ENCODE data around the gene MAP2K5. TPM values are rescaled to one million over a fixed set of nuclear protein-coding genes. Genes with fewer than 3 reads are reported as not detected.

MAP2K5 gene
- total RNA-seq, 4 donors from 2014 or later = 3.6 to 27.1 (median 18.6) TPM

GRCh38 chr15:67639591-67639990 is 97.1 kb downstream of the MAP2K5 start:
- H3K4me3 ChIP-seq = no peak overlapping the region
- H3K4me1 ChIP-seq = no peaks in the 10 kb centered on the region
- no peak for DNase-seq
- H3K9me3 ChIP-seq = no peaks in the 10 kb centered on the region
- peaks cover 0 to 2% of the 10 kb centered on the region in 2 donors for H3K36me3 ChIP-seq
- H3K27ac ChIP-seq = no peak overlapping the region
- H3K27me3 ChIP-seq = no peaks in the 10 kb centered on the region
- intact Hi-C loops (cut with DNase I; ENCODE audit: low total_unique reads) = no loop called here
- no peak for TF ChIP-seq POLR2A (IDR thresholded peaks at IDR 0.05)
- TF ChIP-seq CTCF (IDR thresholded peaks at IDR 0.05) = no peak

GRCh38 chr15:67641453-67641852 is 99.0 kb downstream of the MAP2K5 start:
- no peaks in the 10 kb centered on the region for H3K4me1 ChIP-seq
- no peak overlapping the region for H3K27ac ChIP-seq
- H3K9me3 ChIP-seq = no peaks in the 10 kb centered on the region
- peaks cover 0 to 2% of the 10 kb centered on the region in 2 donors for H3K36me3 ChIP-seq
- H3K4me3 ChIP-seq = no peak overlapping the region
- no peak for DNase-seq
- H3K27me3 ChIP-seq = no peaks in the 10 kb centered on the region
- TF ChIP-seq CTCF (IDR thresholded peaks at IDR 0.05) (no peak), POLR2A (IDR thresholded peaks at IDR 0.05) (no peak)
- intact Hi-C loops (cut with DNase I; ENCODE audit: low total_unique reads) = no loop called here

DNA sequence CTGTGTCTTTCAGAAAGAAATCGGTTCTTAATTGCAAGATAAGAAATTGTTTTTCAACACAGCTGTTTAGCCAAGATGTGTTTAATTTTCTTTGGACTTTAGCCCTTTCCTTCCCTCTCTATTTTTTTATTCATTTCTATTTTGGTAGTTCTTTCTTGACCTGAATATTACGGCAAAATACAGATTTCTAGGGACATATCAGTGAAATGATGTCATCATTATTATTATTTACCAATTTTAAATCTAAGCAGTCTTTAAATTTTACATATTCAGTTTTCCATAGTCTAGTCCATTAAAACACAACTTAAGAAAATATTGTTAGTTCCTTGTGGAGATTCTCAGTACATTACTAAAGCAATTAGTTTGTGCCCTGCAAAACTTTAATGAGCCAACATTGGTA is 104.3 kb downstream of the MAP2K5 start:
- Histone ChIP-seq H3K4me1 (no peaks in the 10 kb centered on the region), H3K36me3 (no peaks in the 10 kb centered on the region), H3K27me3 (no peaks in the 10 kb centered on the region), H3K27ac (no peak overlapping the region), H3K4me3 (no peak overlapping the region), H3K9me3 (no peaks in the 10 kb centered on the region)
- TF ChIP-seq CTCF (IDR thresholded peaks at IDR 0.05) (no peak), POLR2A (IDR thresholded peaks at IDR 0.05) (no peak)
- DNase-seq = no peak
- intact Hi-C loops (cut with DNase I; ENCODE audit: low total_unique reads) = no loop called here

DNA sequence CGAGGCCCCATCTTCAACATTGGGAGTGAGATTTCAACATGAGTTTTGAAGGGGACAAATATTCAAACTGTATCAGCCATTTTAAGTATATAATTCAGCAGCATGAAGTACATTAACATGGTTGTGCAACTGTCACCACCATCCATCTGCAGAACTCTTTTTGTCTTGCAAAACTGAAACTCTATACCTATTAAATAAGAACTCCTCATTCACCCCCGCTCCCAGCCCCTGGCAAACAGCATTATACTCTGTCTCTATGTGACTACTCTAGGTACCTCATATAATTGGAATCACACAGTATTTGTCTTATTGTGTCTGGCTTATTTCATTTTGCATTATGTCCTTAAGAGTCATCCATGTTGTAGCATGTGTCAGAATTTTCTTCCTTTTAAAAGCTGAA is 110.1 kb downstream of the MAP2K5 start:
- H3K27ac ChIP-seq = no peak overlapping the region
- TF ChIP-seq CTCF (IDR thresholded peaks at IDR 0.05) (no peak), POLR2A (IDR thresholded peaks at IDR 0.05) (no peak)

DNA sequence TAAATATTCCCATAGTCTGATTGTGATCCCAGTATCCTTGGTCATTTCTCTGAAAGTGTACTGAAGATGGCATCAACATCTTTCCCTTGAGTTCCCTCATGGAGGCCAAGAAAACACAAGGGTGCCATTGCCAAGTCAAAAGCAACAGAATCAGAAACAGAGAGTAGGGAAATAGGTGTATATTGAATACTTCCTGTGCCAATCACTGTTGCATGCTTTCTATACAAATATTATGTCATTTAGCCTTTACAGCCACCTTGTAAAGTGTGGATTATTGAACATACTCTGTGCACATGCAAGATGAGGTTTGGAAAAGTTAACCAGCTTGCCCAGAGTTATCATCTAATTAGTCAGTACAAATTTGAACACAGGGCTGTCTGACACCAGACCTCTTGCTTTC is 117.9 kb downstream of the MAP2K5 start:
- H3K27me3 ChIP-seq = no peaks in the 10 kb centered on the region
- no peak for DNase-seq
- TF ChIP-seq CTCF (IDR thresholded peaks at IDR 0.05) = no peak
- TF ChIP-seq POLR2A (IDR thresholded peaks at IDR 0.05) = no peak
- H3K9me3 ChIP-seq = no peaks in the 10 kb centered on the region
- intact Hi-C loops (cut with DNase I; ENCODE audit: low total_unique reads) = no loop called here
- no peaks in the 10 kb centered on the region for H3K4me1 ChIP-seq
- H3K27ac ChIP-seq = no peak overlapping the region
- H3K36me3 ChIP-seq = no peaks in the 10 kb centered on the region
- no peak overlapping the region for H3K4me3 ChIP-seq

More for the DNA sequence above, 110.1 kb downstream of the MAP2K5 start:
- intact Hi-C loops (cut with DNase I; ENCODE audit: low total_unique reads) = no loop called here
- H3K4me1 ChIP-seq = no peaks in the 10 kb centered on the region
- H3K36me3 ChIP-seq = no peaks in the 10 kb centered on the region
- H3K4me3 ChIP-seq = no peak overlapping the region
- no peaks in the 10 kb centered on the region for H3K27me3 ChIP-seq
- H3K9me3 ChIP-seq = peaks cover 0 to 8% of the 10 kb centered on the region in 2 donors
- DNase-seq = no peak

All from uterus (tissue), 4 donors.